HepG2 (cell line): Measurements from ENCODE around the gene PLK5. TPM values are rescaled to one million over a fixed set of nuclear protein-coding genes. Genes with fewer than 3 reads are reported as not detected.
A peak's percentile ranks its signal among the peaks of the same experiment; 100 is the strongest.

Source experiments
- CREB1 ChIP-seq, 2 experiments: fragments of 450-650 bp in 1 of 2; IDR thresholded peaks; 2 replicates each; pipeline ENCODE4 v1.6.1; 2016 to 2017; ENCODE audit warnings: control low read depth in 1 of 2, mild to moderate bottlenecking in 1 of 2, missing compliant biosample characterization in 1 of 2, missing genetic modification characterization in 1 of 2
- DNMT1 ChIP-seq: sonication (generic); formaldehyde crosslinking; IDR thresholded peaks from 2 replicates; pipeline ENCODE4 v1.5.1; 2020; ENCODE audit warnings: mild to moderate bottlenecking, missing genetic modification reagents
- HMG20A ChIP-seq: IDR thresholded peaks from 2 replicates; pipeline ENCODE4 v1.6.1; 2016; ENCODE audit warnings: borderline replicate concordance
- KMT2B ChIP-seq: IDR thresholded peaks from 2 replicates; pipeline ENCODE4 v1.6.1; 2016; ENCODE audit warnings: missing genetic modification reagents, missing compliant biosample characterization
- NFYB ChIP-seq: sonication (generic); formaldehyde crosslinking; IDR thresholded peaks from 2 replicates; pipeline ENCODE4 v1.4.0; 2020; ENCODE audit warnings: missing genetic modification reagents
- SAP130 ChIP-seq: IDR thresholded peaks from 2 replicates; pipeline ENCODE4 v1.6.1; 2016; ENCODE audit warnings: low read depth
- SMAD3 ChIP-seq: sonication (generic); formaldehyde crosslinking; IDR thresholded peaks from 2 replicates; pipeline ENCODE4 v1.4.0; 2020; ENCODE audit warnings: missing genetic modification reagents
- SP1 ChIP-seq, 2 experiments: fragments of 450-650 bp in 1 of 2; sonication (generic) in 1 of 2; formaldehyde crosslinking in 1 of 2; IDR thresholded peaks; 2 replicates each; pipeline versions ENCODE4 v1.4.0 to v1.6.1; 2016 to 2020; ENCODE audit warnings: missing genetic modification reagents in 1 of 2
- TAF1 ChIP-seq: sonication (generic); formaldehyde crosslinking; IDR thresholded peaks from 2 replicates; pipeline ENCODE4 v1.4.0; 2020; ENCODE audit warnings: missing genetic modification reagents
- ZNF205 ChIP-seq: IDR thresholded peaks from 2 replicates; pipeline ENCODE4 v1.6.1; 2018; ENCODE audit warnings: missing biosample characterization, missing genetic modification reagents
- ZNF382 ChIP-seq: sonication (generic); formaldehyde crosslinking; IDR thresholded peaks from 2 replicates; pipeline ENCODE4 v1.5.0; 2020; ENCODE audit warnings: missing genetic modification reagents, mild to moderate bottlenecking, borderline replicate concordance
- ZNF451 ChIP-seq: sonication (generic); formaldehyde crosslinking; IDR thresholded peaks from 2 replicates; pipeline ENCODE4 v1.5.0; 2020; ENCODE audit warnings: mild to moderate bottlenecking, missing genetic modification reagents
- ZNF550 ChIP-seq: sonication (generic); formaldehyde crosslinking; IDR thresholded peaks from 2 replicates; pipeline ENCODE4 v1.4.0; 2020; ENCODE audit warnings: mild to moderate bottlenecking, missing genetic modification reagents, borderline replicate concordance
- ZNF569 ChIP-seq: sonication (generic); formaldehyde crosslinking; IDR thresholded peaks from 2 replicates; pipeline ENCODE4 v1.5.0; 2020; ENCODE audit warnings: mild to moderate bottlenecking, missing genetic modification reagents, moderate library complexity, borderline replicate concordance
- ZNF570 ChIP-seq: sonication (generic); formaldehyde crosslinking; IDR thresholded peaks from 2 replicates; pipeline ENCODE4 v1.4.0; 2020; ENCODE audit warnings: mild to moderate bottlenecking, missing genetic modification reagents, borderline replicate concordance
- ZNF577 ChIP-seq: sonication (generic); formaldehyde crosslinking; IDR thresholded peaks from 2 replicates; pipeline ENCODE4 v1.4.0; 2020; ENCODE audit warnings: mild to moderate bottlenecking, low read depth, missing genetic modification reagents, borderline replicate concordance
- ZNF660 ChIP-seq: sonication (generic); formaldehyde crosslinking; IDR thresholded peaks from 2 replicates; pipeline ENCODE4 v1.5.1; 2020; ENCODE audit warnings: mild to moderate bottlenecking, low read depth, missing genetic modification reagents, borderline replicate concordance
- ZNF766 ChIP-seq: sonication (generic); formaldehyde crosslinking; IDR thresholded peaks from 2 replicates; pipeline ENCODE4 v1.5.0; 2020; ENCODE audit warnings: missing genetic modification reagents, borderline replicate concordance
- ZNF792 ChIP-seq: IDR thresholded peaks from 2 replicates; pipeline ENCODE4 v1.6.1; 2016
- polyA plus RNA-seq, 8 experiments: library from polyadenylated mRNA; depleted of rRNA in 3 of 8; stranded (reverse) in 7 of 8; unstranded in 1 of 8; fragments of >200 nt; fragmentation: Illumina TruSeq in 4 of 8; extraction: Trizol in 4 of 8; gene quantifications; 2 replicates each; pipeline versions ENCODE4 v1.2.1 to v1.2.3, GENCODE V29; 2011 to 2016; ENCODE audit warnings: low read depth in 4 of 8, missing spikeins in 1 of 8, mixed read lengths in 1 of 8; ENCODE audit not compliant: insufficient read depth in 1 of 8
- total RNA-seq, 5 experiments: library from RNA; depleted of rRNA; stranded (reverse); fragments of >200 nt; fragmentation: Illumina TruSeq; extraction: Trizol; gene quantifications; 2 replicates each; pipeline ENCODE4 v1.2.3, GENCODE V29; 2016; ENCODE audit warnings: low read depth in 1 of 5
- TF ChIP-seq, protein P1 (sequence below): sonication (generic); formaldehyde crosslinking; IDR thresholded peaks from 2 replicates; pipeline ENCODE4 v1.4.0; 2020; ENCODE audit warnings: missing genetic modification reagents, borderline replicate concordance
- TF ChIP-seq, protein P2 (sequence below): sonication (generic); formaldehyde crosslinking; conservative IDR thresholded peaks from 2 replicates; pipeline ENCODE4 v1.8.0; 2022; ENCODE audit warnings: mild to moderate bottlenecking, moderate library complexity, missing genetic modification reagents
- TF ChIP-seq, protein P3 (sequence below): fragments of 450-650 bp; IDR thresholded peaks from 2 replicates; pipeline ENCODE4 v1.6.1; 2016

The PLK5 gene
- total and polyA plus RNA-seq, 2 of the 13 experiments (the other 11 are each of a cell fraction or from before 2014, with no cell fraction given) = not detected

DNA sequence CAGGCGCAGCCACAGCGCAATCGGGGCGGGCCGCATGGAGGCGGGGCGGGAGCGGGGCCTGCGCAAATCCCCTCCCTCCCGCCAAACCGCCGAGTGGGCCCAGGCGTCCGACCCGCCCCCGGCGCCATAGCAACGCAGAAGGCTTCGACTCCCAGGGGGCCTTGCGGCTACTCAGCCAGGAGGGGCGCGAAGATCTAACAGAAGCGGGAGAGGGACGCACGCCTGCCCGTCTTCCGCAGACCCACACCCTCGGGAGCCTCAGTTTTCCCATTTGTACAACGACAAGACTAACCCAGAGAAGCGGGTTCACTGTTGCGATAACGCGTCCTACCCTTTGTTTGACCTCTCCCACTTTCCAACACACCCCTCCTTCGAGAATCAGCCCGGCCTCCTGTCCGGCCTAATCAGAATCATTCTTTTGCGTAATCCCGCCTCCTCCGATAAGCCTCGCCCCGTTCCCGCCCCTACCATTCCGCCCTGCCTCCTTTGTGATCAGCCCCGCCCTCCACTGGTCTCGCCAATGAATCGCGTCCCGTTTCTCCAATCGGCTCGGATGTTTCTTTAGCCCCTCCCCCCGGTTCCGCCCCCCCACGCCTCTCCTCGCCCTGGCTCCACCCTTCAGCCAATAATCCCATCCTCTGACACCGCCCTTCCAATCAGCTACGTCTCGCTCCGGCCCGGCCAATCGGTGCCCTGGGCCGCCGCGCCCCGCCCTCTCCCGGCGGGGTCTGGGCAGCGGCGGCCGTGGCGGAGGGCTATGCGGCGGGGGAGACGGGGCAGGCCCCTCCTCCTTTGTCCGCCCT is 33.4 kb upstream of the PLK5 start, which contains the start of gene PCSK4 (continued):
- TF ChIP-seq SP1 (IDR thresholded peaks at IDR 0.05) (peak; percentile 89), SP1 (CRISPR knock-in tag; IDR thresholded peaks at IDR 0.05) (peak; percentile 64), ZNF382 (CRISPR knock-in tag) (no peak), CREB1 (IDR thresholded peaks at IDR 0.05) (peak; percentile 40; the same call in 1 of the 2 replicates), CREB1 (CRISPR knock-in tag; IDR thresholded peaks at IDR 0.05) (no peak), ZNF766 (no peak), ZNF577 (CRISPR knock-in tag) (no peak), ZNF660 (no peak), ZNF550 (no peak), ZNF569 (no peak), ZNF205 (CRISPR knock-in tag) (no peak), ZNF792 (no peak), SMAD3 (peak; percentile 45; the same call in 1 of the 2 replicates), DNMT1 (0 out of 2 replicates have a peak, but pooled peaks have one; percentile 17), SAP130 (CRISPR knock-in tag) (peak; percentile 97), NFYB (CRISPR knock-in tag) (peak; percentile 80), ZNF451 (CRISPR knock-in tag) (no peak), KMT2B (no peak), TAF1 (CRISPR knock-in tag) (no peak), HMG20A (CRISPR knock-in tag) (no peak), ZNF570 (CRISPR knock-in tag) (no peak)
- TF ChIP-seq, protein P1, sequence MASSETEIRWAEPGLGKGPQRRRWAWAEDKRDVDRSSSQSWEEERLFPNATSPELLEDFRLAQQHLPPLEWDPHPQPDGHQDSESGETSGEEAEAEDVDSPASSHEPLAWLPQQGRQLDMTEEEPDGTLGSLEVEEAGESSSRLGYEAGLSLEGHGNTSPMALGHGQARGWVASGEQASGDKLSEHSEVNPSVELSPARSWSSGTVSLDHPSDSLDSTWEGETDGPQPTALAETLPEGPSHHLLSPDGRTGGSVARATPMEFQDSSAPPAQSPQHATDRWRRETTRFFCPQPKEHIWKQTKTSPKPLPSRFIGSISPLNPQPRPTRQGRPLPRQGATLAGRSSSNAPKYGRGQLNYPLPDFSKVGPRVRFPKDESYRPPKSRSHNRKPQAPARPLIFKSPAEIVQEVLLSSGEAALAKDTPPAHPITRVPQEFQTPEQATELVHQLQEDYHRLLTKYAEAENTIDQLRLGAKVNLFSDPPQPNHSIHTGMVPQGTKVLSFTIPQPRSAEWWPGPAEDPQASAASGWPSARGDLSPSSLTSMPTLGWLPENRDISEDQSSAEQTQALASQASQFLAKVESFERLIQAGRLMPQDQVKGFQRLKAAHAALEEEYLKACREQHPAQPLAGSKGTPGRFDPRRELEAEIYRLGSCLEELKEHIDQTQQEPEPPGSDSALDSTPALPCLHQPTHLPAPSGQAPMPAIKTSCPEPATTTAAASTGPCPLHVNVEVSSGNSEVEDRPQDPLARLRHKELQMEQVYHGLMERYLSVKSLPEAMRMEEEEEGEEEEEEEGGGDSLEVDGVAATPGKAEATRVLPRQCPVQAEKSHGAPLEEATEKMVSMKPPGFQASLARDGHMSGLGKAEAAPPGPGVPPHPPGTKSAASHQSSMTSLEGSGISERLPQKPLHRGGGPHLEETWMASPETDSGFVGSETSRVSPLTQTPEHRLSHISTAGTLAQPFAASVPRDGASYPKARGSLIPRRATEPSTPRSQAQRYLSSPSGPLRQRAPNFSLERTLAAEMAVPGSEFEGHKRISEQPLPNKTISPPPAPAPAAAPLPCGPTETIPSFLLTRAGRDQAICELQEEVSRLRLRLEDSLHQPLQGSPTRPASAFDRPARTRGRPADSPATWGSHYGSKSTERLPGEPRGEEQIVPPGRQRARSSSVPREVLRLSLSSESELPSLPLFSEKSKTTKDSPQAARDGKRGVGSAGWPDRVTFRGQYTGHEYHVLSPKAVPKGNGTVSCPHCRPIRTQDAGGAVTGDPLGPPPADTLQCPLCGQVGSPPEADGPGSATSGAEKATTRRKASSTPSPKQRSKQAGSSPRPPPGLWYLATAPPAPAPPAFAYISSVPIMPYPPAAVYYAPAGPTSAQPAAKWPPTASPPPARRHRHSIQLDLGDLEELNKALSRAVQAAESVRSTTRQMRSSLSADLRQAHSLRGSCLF (CRISPR knock-in tag) = no peak
- TF ChIP-seq, protein P2, sequence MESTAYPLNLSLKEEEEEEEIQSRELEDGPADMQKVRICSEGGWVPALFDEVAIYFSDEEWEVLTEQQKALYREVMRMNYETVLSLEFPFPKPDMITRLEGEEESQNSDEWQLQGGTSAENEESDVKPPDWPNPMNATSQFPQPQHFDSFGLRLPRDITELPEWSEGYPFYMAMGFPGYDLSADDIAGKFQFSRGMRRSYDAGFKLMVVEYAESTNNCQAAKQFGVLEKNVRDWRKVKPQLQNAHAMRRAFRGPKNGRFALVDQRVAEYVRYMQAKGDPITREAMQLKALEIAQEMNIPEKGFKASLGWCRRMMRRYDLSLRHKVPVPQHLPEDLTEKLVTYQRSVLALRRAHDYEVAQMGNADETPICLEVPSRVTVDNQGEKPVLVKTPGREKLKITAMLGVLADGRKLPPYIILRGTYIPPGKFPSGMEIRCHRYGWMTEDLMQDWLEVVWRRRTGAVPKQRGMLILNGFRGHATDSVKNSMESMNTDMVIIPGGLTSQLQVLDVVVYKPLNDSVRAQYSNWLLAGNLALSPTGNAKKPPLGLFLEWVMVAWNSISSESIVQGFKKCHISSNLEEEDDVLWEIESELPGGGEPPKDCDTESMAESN = peak; percentile 66; the same call in 1 of the 2 replicates
- TF ChIP-seq, protein P3, sequence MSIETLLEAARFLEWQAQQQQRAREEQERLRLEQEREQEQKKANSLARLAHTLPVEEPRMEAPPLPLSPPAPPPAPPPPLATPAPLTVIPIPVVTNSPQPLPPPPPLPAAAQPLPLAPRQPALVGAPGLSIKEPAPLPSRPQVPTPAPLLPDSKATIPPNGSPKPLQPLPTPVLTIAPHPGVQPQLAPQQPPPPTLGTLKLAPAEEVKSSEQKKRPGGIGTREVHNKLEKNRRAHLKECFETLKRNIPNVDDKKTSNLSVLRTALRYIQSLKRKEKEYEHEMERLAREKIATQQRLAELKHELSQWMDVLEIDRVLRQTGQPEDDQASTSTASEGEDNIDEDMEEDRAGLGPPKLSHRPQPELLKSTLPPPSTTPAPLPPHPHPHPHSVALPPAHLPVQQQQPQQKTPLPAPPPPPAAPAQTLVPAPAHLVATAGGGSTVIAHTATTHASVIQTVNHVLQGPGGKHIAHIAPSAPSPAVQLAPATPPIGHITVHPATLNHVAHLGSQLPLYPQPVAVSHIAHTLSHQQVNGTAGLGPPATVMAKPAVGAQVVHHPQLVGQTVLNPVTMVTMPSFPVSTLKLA = peak; percentile 28
